NCI-H1092 treated with DMSO at 0.1 percent for 48 hours (cell line): ENCODE data around the gene PROCA1.
"Not testable (repeated sequence)": the region's sequence is repeated elsewhere in the genome, so short reads cannot be mapped to it uniquely, and the experiment has no call there.

Experiments used
- DNase-seq: peaks from one replicate; lab custom pipeline; 2025; lab: John Stamatoyannopoulos, UW

Gene PROCA1

DNA sequence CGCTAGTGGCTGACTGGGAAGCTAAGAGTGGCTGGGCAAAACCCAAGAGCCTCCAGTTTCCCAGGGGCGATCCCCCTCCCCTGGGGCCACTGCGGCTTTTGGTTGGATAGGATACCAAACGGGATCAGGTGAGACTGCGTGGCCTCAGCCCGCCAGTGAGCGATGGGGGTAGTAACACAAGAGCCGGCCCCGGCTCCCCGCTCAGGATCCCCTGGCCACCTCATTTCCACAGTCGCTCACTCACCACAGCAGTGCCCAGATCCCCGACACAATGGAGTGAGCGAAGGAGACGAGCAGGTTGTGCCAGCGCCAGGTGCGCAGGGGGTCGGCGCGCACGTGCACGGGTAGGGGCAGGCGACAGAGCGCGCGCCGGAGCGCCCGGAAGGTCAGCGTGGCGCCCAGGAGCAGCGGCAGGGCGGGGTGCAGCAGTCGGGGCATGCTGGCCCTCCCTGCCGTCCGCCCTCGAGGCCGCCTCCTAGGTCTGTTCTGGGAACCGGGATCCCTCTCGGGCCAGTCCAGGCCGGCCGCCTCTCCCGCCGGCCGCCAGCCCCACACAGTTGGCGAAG, 14.1 kb upstream of the PROCA1 start:
- peak; percentile 78 for DNase-seq

DNA sequence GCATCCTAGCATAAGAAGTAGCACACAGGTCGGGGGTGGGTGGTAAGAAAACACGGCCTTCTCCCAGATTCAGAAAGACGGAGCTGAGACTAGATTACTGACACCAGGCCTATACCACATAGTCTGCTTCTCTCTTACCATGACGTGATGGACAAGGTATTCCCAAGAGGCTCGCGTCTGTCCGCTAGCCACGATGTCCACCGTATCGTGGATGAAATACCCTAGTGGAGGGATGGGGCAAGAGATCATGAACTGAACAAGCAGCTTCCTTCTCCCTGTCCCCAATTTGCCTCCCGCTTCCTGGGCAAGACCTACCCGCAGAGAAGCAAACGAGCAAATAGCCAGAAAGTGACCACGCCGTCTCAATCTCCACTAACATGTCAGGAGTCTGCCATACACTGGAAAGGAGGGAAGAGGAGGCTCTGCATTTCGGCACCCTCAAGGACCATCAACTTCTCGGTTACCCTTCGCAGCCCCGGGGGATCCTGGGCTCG, 13.5 kb upstream of the PROCA1 start:
- DNase-seq = no peak

DNA sequence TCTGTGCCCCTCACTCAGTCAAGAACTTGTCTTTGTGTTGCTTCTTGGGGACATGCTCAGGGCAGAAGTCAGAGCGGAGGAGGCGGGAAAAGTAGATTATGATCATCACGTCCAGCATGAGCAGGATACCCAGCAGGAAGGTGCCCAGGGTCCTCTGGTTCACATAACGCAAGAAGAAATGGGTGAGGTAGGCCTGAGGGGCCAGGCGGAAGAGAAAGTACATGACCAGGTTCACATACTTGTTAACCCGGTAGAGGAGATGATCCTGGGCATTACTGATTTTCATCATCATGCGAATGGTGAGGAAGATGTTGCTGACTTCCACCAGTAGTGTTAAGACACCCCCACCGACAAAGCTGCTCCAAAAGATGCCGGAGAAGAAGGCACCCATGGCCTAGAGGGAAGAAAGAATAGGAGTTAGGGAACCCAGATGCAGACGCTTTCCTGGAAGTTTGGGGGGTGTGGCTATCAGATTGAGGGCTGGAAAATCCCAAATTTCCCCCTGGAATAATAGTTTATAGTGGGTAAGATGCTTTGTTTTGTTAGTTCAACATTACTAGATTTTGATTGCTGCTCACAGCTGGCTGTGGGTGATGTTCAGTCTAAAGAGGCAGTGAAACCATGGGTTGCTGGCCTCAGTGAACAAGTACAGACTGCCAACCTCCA, 12.9 kb upstream of the PROCA1 start:
- peak; percentile 19 for DNase-seq

DNA sequence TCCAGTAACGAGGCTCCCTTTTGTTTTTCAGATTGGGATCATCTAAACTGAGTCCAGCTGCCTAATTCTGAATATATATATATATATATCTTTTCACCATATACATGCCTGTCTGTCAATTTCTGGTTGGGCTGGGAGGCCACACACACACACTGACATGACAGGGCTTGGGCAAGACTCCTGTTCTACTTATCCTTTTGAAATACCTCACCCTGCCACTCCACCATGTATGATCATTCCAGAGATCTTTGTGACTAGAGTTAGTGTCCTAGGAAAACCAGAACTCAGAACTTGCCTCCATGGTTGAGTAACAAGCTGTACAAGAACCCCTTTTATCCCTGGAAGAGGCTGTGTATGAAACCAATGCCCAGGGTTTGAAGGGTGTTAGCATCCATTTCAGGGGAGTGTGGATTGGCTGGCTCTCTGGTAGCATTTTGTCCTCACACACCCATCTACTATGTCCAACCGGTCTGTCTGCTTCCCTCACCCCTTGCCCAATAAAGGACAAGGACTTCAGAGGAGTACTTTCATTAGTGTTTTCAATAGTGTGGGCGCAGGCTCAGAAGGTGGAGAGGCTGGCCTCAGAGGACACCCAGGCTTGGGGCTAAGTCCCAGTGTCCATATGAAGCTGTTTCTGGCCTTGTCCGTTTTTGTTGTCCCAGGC, 12.3 kb upstream of the PROCA1 start:
- DNase-seq = not testable (repeated sequence)

DNA sequence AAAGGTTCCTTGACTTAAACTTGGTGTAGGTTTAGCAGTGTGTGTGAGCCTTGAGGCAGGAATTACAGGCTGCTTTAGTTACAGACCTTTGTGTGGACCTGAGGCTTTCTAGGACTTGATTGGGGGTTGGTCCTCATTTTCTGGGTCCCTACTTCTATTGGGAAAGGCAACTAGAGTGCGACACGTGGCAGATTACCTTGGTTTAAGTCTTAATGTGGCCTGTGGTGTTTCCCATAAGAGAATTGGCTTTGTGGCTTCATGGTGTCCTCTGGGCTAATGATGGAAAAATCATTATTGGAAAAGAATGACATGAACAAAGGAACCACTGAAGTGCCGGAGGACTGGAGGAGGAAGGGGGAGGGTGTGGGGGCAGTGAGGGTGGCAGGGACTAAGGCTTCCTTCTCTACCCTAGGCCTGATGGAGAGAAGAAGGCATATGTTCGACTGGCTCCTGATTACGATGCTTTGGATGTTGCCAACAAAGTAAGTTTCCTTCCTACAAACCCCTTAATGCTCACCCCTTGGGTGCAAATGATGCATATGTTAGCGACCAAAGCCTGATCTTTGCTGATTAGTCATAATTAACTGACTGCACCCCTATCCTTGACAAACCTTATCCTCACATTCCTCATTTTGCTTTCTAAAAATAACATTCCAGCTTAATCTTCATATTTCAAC, 11.6 kb upstream of the PROCA1 start:
- no peak for DNase-seq

DNA sequence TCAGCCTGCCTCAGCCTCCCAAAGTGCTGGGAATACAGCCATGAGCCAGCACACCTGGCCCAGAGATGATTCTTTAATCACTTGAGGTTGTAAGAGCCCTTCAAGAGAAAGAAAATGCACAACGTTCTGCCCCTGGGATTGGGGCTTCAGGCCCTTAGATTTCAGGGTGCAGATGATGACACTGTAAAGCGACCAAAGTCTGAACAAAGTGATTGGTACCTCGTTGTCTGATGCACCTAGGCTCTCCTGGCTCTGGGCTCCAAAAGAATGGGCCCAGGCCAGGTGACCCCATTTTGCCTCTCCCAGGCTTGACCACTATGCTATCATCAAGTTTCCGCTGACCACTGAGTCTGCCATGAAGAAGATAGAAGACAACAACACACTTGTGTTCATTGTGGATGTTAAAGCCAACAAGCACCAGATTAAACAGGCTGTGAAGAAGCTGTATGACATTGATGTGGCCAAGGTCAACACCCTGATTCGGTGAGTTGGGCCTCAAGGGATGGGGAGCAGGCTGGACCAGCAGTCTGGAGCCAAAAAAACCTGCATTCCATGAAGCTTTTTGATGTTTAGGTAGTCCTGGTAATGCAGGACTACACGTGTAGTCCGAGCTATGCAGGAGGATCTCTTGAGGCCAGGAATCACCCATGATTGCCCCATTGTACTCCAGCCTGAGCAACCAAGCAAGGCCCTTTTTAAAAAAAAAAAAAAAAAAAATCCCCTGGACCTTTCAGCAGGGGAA, 10.9 kb upstream of the PROCA1 start:
- DNase-seq = no peak

DNA sequence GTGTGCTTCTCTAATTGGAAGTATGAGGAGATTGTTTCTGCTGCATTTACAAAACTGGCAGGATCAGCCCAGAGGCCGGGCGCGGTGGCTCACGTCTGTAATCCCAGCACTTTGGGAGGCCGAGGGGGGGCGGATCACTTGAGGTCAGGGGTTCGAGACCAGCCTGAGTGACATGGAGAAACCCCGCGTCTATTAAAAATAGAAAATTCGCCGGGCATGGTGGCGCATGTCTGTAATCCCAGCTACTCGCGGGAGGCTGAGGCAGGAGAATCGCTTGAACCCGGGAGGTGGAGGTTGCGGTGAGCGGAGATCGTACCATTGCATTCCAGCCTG, 9.3 kb upstream of the PROCA1 start:
- not testable (repeated sequence) for DNase-seq

DNA sequence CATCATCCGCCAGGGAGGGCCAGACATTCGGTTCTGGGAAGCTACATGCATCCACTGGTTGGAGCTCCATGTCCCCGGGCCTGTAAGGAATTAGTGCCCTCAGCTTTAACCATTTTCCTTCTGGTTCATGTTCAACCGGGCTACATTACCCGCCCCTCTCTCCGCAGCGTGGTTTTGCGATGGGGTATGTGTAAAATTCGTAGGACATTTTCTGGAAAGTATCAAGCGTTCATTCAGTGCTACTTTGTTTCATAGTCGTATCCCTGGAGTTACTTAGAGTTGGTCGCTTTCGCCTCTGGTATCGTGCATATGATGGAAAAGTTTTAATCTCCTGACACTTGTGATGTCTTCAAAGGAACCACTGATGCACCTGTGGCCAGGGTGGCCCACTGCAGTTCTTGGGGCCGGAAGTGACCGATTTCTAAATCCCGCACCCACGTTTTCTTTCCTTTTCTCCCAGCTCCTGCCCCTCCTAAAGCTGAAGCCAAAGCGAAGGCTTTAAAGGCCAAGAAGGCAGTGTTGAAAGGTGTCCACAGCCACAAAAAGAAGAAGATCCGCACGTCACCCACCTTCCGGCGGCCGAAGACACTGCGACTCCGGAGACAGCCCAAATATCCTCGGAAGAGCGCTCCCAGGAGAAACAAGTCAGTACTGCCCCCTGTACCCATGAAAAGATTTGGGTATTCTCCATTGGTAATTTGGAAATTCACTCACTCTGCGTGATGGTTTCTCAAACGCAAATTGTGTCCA, 8.7 kb upstream of the PROCA1 start:
- DNase-seq = no peak

DNA sequence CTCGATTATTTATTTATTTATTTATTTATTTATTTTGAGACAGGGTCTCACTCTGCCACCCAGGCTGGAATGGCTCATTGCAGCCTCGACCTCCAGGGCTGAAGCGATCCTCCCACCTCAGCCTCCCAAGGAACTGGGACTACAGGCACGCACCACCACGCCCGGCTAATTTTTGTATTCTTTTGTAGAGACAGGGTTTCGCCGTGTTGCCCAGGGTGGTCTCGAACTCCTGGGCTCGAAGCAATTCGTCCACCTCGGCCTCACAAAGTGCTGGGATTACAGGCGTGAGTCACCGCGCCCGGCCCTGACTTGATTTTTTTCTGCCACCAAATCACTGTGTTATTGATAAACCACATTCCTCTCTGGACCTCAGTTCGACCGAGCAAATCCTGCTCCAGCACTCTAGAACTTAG, 7.3 kb upstream of the PROCA1 start:
- DNase-seq = no peak

DNA sequence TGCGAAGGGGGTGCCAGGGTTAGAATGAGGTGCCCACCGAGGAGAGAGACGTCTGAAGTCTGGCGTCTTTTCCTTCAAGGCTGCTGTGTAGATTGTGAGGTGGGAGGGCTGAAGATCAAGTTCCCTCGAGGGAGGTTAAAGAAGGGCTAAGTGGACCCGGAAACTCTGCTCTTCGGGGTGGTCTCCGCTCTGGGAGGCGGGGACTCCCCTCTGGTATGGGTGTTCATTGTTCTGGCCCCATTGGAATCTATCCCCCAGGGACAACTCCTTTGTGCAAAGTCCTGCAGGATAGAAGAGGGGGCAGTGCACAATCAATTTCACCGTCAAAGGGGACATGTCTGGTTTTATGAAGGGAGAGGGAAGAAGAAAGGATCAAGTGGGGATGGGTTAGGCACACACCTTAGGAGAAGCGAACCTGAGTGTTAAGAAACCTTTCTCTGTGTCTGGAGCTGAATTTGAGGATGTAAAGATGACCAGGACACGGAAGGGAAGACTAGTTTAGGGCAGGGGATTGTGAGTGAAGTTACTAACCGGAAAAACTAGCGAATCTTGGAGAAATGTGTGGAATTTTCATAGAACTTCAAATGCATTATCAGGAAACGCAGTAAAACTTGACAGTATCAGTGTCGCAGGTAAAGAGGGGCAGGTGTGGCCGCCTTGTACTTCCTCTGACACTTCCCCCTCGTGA, 6.8 kb upstream of the PROCA1 start:
- no peak for DNase-seq

DNA sequence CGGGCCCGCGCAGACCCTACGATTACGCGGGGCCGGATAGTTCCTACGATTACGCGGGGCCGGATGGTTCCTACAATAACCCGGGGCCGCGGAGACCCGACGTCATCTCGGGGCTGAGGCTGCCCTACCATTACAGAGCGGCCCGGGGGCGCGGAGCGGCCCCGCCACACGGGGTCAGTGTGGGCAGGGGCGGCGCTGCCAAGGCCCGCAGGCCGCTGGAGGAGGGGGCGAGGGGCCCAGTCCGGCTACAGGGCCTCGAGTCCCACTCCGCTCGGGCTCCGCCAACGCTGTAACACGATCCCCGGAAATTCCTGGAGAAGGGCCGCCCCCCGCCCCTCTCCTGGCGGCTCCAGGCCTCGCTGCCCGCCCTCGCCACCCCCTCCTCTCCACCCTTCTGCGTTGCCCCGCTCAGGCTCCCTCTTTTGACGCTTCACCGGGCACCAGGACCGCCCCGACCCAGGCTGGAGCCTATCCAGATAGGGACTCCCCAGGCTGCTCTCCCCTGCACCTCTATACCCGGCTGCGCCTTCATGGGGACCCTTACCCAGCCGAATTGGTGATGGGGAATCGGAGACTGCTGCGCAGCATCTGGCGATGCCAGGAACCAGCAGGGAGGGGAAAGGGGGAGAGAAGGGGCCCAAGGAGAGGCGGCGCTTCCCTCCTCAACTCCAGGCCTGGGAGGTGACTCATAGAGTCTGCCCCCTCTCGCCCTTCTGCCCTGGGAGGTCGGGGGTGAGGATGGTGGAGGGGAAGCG, 6.1 kb upstream of the PROCA1 start, which contains the start of gene RAB34:
Gene RAB34 (minus strand): TSS at position 291 of the 755 bp plus-strand sequence. CDS start 602 bp downstream, outside the sequence.
- DNase-seq = no peak

DNA sequence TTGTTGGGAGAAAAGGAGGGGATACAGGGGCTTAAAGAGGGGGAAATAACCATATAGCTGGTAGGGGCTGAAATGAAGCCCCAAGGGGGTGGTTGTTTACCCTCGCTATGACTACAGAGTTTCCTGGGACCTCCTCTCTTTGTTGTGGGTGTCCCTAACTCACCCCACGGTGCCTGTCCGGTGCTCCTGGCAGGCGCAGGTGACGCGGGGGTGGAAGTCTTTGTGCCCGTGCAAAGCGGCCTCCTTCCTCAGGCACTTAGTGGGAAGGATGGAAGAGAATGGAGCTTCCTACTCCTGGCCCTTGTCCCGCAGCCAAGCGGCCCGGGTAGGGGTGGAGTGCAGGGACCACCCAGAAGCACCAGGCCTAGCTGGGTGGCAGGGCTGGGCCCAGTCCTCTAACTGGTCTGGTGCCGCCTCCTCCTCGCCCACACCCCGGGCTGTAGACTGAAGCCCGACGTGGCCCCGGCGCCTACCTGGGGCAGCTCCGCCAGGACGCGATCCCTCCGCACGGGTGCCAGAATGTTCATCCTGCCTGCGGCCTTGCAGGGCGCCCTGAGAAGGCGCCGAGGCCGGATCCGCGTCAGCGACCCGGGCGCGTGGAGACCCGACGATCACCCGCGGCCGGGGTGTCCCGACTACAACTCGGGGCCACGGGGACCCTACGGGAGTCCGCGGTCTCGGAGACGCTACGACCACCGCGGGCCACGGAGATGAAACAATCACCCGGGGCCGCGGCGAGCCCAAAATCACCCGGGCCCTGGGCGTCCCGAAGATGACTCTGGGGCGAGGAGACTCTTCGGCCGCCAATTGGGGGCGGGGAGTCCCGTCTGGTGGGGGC, 5.3 kb upstream of the PROCA1 start:
- no peak for DNase-seq

DNA sequence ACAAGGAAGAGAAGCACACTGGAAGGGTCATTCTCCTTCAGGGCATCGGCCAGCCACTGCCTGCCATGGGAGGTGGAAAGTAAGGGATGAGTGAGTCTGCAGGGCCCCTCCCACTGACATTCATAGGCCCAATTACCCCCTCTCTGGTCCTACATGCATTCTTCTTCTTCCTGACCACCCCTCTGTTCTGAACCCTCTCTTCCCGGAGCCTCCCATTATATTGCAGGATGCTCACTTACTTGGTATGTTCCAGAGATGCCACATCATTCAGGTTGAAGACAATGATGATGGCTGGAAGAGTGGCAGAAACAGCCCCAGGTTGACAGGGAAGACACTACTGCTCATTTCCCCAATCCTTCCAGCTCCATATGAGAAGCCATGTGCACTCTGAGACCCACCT, 3.5 kb upstream of the PROCA1 start:
- DNase-seq = no peak

DNA sequence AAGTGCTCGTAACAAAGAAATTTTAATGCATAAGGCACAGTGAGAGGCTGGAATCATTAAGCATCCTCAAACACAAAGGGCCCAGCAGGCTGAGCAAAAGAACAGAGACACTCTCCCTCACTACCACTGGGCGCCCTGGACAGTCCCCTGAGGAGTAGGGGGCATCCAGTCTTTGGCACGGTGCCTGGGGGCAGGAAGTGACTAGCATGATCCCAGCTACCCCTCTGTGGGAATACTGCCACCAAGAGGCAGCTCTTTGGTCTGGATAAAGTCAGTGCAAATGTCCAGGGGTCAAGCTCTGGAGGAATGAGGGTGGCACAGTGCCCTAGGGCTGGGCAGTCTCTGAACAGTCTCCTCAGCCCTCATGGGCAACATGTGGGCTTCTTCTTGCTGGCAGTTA, 2.6 kb upstream of the PROCA1 start:
- no peak for DNase-seq

DNA sequence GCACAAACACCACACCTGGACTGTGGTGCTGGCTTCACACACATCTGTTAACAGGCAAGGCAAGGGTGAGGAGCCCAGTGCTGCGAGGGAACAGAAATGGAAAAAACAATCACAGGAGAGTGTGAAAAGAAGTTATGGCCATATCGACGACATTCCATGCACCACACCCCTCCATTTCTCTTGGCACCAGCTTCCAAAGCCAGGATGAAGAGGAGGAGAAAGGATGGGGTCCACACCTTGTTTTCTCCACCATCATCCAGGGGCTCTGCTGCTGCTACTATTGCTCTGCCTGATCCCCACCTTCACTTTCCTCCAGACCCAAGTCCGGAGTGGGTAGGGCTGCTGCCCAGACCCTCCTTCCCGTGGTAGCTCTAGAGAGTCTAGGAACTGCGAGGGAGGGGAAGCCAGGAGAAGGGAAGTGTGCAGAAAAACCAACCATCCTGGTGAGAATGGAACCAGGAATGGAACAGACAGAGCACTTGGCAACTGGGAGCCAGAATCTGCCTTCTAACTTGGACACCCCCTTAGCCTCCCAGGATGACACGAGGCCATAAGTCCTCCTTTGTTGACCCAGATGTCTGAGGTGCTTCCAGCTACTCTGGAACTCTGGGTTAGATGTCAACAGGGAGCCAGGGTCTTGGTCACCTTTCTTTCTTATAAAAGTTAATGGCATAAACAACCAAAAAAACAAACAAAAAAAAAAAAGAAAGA, 1.2 kb upstream of the PROCA1 start:
- DNase-seq = no peak

DNA sequence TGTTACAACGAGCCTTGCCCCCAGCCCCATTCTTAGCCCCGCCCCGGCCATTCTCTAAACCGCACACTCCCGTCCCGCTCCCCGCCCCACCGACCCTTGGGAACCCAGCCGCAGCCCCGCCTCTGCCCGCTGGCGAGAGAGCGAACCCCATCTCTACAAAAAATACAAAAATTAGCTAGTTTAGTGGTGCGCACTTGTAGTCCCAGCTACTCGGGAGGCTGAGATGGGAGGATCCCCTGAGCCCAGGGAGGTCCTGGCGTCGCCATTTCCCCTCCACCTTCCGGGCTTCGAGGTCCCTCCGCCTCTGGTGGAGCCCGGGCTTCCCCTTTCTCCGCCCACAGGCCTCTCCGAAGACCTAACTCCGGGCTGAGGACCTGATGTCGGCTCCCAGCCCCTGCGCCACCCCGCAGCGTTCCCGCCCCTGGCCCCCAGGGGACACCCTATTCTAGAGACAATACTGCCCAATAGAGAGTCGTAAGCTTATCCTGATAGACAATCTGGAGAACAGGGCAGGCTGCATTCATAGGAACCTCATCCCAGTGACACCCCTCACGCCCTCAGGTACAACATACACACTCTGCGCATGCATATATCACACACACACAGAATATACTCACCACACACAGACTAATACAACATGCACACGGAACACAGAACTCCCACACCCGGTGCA, 480 bp upstream of the PROCA1 start:
- no peak for DNase-seq

DNA sequence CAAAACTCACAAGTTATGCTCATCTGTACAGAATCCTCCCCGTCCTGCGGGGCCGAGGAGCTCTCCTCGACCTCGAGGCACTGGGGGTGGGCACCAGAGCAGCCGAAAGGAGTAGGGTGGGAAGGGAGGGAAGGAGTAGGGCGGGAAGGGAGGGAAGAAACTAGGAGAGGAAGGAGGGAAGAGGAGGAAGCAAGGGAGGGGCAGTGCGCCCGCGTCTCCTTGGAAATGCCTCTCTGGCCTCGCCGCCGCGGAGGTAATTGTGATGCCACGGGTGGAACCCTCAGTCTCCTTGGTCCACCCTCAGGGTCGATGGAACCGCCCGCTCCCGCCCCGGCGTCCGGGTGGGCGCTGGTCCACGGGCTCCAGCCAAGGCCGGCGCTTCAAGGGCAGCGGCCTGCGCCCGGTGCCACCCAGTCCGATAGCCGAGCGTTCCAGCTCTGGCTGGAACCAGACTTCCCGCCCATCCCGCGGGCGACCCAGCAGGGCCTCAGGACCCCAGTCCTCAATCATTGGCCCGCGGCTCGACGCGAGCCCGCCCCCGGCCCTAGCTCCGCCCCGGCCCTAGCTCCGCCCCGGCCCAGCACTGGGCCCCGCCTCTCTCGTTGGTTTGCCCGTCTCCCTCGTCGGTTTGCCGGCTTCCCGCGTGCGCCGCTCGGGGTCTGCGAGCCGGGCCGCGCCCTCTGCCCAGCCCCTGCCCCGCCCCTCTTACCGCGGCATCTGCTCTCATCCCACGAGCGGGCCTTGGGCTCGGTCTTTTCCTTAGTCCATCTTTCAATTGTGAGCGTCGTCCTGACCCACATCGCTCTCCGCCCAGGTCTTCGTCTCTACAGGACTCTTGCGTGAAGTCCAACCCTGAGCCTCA, 596 bp downstream of the PROCA1 start:
- DNase-seq = peak; percentile 89
